GM12865 (cell line): Measurements from ENCODE around the gene USP17L11.
"Not testable (repeated sequence)": the region's sequence is repeated elsewhere in the genome, so short reads cannot be mapped to it uniquely, and the experiment has no call there.

Source experiments
- DNase-seq: peaks from one replicate; pipeline ENCODE4 v3.0.0; 2010; ENCODE audit warnings: low read depth
- H3K4me3 ChIP-seq: 2 replicates; pipeline ENCODE4 v1.5.1; 2011; ENCODE audit warnings: mild to moderate bottlenecking, low read depth, low read length, control low read depth

Gene USP17L11, protein sequence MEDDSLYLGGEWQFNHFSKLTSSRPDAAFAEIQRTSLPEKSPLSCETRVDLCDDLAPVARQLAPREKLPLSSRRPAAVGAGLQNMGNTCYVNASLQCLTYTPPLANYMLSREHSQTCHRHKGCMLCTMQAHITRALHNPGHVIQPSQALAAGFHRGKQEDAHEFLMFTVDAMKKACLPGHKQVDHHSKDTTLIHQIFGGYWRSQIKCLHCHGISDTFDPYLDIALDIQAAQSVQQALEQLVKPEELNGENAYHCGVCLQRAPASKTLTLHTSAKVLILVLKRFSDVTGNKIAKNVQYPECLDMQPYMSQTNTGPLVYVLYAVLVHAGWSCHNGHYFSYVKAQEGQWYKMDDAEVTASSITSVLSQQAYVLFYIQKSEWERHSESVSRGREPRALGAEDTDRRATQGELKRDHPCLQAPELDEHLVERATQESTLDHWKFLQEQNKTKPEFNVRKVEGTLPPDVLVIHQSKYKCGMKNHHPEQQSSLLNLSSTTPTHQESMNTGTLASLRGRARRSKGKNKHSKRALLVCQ

DNA sequence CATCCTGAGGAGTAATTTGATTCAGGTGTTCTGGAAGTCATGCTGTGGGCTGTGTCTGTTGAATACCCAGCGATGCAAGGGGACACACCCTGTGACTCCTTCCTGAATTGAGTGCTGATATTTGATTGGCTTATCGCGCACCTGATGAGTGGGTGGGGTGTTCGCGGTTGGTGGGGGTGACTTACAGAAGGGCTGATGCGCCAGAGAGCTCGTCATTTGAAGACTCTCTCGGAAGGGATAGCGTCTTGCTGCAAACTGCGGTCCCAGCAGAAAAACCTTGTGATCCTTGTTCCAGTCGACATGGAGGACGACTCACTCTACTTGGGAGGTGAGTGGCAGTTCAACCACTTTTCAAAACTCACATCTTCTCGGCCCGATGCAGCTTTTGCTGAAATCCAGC is at the start of gene USP17L11:
Gene USP17L11 (plus strand): TSS at position 301 of the 400 bp plus-strand sequence. CDS start 0 bp downstream, at position 301.
- DNase-seq, H3K4me3 ChIP-seq: not testable (repeated sequence)

DNA sequence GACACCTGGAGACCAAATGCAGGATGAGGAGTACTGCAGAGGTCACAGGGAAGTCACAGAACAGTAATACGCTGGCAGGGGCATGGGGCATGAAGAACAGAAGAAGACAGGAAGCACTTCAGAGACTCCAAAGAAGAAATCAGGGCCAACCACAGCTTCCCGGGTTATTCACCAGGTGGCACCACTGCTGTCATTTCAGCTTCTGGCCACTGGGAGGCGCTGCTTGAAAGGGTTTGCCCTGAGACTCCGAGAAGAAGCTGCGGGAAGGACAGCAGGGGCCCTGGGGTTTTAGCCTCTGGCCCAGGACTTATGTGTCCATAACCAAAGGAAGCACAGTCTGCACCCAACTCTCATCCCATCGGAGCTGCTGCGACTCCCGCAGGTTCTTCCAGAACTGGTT is 49.2 kb upstream of the USP17L11 start:
- H3K4me3 ChIP-seq, DNase-seq: not testable (repeated sequence)

DNA sequence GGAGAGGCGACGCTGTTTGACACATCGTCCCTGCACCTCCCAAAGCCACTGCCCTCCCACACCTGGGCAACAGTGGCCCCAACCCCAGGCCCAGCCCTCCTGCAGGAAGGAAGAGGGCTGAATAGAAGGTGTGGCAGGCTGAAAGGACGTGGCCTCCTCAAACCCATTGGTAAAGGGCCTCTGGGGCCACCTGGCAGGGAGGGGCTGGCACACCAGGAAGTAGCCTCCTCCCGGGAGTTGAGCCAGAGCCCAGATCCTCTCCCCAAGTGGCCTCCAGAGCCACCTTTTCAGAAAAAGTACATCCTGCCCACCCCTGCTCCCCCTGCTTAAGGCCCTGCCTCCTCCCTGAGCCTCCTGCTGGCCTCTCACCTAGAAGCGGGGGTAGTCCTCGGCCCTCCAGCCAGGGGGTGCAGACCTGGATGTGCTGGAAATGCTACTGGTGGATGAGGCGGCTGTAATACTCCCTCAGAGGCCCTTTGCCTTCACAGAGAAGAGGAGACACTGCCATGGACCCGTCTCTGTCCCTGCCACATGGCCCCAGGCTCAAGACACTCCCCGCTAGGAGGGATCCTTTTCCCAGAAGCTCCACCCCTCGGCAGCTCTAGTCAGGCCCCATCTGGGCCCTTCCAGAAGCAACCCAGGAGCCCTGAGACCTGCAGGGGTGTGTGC is 45.3 kb upstream of the USP17L11 start, which contains the start of gene FAM90A26:
Gene FAM90A26 (plus strand): TSS at position 619 of the 669 bp plus-strand sequence. CDS start 2,764 bp downstream, outside the sequence.
- not testable (repeated sequence) for H3K4me3 ChIP-seq, DNase-seq

DNA sequence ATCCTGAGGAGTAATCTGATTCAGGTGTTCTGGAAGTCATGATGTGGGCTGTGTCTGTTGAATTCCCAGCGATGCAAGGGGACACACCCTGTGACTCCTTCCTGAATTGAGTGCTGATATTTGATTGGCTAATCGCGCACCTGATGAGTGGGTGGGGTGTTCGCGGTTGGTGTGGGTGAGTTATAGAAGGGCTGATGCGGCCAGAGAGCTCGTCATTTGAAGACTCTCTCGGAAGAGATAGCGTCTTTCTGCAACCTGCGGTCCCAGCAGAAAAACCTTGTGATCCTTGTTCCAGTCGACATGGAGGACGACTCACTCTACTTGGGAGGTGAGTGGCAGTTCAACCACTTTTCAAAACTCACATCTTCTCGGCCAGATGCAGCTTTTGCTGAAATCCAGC is 4.8 kb upstream of the USP17L11 start, which contains the start of gene USP17L10:
Gene USP17L10 (plus strand): TSS at position 301 of the 400 bp plus-strand sequence. CDS start 0 bp downstream, at position 301.
- DNase-seq, H3K4me3 ChIP-seq: not testable (repeated sequence)

DNA sequence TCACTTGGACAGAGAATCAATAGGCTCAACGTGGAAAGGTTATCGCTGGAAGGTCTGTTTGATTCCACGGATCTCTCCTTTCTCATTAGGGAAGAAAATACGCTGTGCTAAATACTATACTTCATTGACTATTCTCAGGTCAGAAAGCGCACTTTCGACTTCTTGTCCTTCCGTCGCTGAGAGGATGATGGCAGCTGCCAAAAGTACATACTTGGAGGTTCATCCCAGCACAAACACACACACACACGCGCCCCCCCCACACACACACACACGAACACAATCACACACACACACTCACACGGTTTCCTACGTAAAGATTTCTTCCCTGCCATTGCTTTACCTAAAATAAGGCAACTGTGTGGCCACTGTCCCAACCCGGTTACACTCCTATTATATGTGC is 504 bp upstream of the USP17L11 start:
- not testable (repeated sequence) for DNase-seq, H3K4me3 ChIP-seq

DNA sequence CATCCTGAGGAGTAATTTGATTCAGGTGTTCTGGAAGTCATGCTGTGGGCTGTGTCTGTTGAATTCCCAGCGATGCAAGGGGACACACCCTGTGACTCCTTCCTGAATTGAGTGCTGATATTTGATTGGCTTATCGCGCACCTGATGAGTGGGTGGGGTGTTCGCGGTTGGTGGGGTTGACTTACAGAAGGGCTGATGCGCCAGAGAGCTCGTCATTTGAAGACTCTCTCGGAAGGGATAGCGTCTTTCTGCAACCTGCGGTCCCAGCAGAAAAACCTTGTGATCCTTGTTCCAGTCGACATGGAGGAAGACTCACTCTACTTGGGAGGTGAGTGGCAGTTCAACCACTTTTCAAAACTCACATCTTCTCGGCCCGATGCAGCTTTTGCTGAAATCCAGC is 4.6 kb downstream of the USP17L11 start, which contains the start of gene USP17L12:
Gene USP17L12 (plus strand): TSS at position 301 of the 400 bp plus-strand sequence. CDS start 0 bp downstream, at position 301.
- not testable (repeated sequence) for DNase-seq, H3K4me3 ChIP-seq

DNA sequence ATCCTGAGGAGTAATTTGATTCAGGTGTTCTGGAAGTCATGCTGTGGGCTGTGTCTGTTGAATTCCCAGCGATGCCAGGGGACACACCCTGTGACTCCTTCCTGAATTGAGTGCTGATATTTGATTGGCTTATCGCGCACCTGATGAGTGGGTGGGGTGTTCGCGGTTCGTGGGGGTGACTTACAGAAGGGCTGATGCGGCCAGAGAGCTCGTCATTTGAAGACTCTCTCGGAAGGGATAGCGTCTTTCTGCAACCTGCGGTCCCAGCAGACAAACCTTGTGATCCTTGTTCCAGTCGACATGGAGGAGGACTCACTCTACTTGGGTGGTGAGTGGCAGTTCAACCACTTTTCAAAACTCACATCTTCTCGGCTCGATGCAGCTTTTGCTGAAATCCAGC is 9.4 kb downstream of the USP17L11 start, which contains the start of gene USP17L13:
Gene USP17L13 (plus strand): TSS at position 301 of the 400 bp plus-strand sequence. CDS start 0 bp downstream, at position 301.
- not testable (repeated sequence) for H3K4me3 ChIP-seq, DNase-seq

DNA sequence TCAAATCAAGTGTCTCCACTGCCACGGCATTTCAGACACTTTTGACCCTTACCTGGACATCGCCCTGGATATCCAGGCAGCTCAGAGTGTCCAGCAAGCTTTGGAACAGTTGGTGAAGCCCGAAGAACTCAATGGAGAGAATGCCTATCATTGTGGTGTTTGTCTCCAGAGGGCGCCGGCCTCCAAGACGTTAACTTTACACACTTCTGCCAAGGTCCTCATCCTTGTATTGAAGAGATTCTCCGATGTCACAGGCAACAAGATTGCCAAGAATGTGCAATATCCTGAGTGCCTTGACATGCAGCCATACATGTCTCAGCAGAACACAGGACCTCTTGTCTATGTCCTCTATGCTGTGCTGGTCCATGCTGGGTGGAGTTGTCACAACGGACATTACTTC is 15.0 kb downstream of the USP17L11 start:
- not testable (repeated sequence) for DNase-seq, H3K4me3 ChIP-seq

DNA sequence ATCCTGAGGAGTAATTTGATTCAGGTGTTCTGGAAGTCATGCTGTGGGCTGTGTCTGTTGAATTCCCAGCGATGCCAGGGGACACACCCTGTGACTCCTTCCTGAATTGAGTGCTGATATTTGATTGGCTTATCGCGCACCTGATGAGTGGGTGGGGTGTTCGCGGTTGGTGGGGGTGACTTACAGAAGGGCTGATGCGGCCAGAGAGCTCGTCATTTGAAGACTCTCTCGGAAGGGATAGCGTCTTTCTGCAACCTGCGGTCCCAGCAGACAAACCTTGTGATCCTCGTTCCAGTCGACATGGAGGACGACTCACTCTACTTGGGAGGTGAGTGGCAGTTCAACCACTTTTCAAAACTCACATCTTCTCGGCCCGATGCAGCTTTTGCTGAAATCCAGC is 18.9 kb downstream of the USP17L11 start, which contains the start of gene USP17L15:
Gene USP17L15 (plus strand): TSS at position 301 of the 400 bp plus-strand sequence. CDS start 0 bp downstream, at position 301.
- H3K4me3 ChIP-seq, DNase-seq: not testable (repeated sequence)

DNA sequence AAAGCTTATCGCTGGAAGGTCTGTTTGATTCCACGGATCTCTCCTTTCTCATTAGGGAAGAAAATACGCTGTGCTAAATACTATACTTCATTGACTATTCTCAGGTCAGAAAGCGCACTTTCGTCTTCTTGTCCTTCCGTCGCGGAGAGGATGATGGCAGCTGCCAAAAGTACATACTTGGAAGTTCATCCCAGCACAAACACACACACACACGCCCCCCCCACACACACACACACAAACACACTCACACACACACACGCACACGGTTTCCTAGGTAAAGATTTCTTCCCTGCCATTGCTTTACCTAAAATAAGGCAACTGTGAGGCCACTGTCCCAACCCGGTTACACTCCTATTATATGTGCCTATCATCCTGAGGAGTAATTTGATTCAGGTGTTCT is 23.3 kb downstream of the USP17L11 start:
- DNase-seq = peak; percentile 0
- H3K4me3 ChIP-seq = not testable (repeated sequence)

DNA sequence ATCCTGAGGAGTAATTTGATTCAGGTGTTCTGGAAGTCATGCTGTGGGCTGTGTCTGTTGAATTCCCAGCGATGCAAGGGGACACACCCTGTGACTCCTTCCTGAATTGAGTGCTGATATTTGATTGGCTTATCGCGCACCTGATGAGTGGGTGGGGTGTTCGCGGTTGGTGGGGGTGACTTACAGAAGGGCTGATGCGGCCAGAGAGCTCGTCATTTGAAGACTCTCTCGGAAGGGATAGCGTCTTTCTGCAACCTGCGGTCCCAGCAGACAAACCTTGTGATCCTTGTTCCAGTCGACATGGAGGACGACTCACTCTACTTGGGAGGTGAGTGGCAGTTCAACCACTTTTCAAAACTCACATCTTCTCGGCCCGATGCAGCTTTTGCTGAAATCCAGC is 28.4 kb downstream of the USP17L11 start, which contains the start of gene USP17L17:
Gene USP17L17 (plus strand): TSS at position 301 of the 400 bp plus-strand sequence. CDS start 0 bp downstream, at position 301.
- not testable (repeated sequence) for DNase-seq, H3K4me3 ChIP-seq

DNA sequence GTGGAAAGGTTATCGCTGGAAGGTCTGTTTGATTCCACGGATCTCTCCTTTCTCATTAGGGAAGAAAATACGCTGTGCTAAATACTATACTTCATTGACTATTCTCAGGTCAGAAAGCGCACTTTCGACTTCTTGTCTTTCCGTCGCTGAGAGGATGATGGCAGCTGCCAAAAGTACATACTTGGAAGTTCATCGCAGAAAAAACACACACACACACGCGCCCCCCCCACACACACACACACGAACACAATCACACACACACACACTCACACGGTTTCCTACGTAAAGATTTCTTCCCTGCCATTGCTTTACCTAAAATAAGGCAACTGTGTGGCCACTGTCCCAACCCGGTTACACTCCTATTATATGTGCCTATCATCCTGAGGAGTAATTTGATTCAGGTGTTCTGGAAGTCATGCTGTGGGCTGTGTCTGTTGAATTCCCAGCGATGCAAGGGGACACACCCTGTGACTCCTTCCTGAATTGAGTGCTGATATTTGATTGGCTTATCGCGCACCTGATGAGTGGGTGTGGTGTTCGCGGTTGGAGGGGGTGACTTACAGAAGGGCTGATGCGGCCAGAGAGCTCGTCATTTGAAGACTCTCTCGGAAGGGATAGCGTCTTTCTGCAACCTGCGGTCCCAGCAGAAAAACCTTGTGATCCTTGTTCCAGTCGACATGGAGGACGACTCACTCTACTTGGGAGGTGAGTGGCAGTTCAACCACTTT is 32.9 kb downstream of the USP17L11 start, which contains the start of gene USP17L18:
Gene USP17L18 (plus strand): TSS at position 678 of the 728 bp plus-strand sequence. CDS start 0 bp downstream, at position 678.
- peak; percentile 0 for DNase-seq
- H3K4me3 ChIP-seq = not testable (repeated sequence)

DNA sequence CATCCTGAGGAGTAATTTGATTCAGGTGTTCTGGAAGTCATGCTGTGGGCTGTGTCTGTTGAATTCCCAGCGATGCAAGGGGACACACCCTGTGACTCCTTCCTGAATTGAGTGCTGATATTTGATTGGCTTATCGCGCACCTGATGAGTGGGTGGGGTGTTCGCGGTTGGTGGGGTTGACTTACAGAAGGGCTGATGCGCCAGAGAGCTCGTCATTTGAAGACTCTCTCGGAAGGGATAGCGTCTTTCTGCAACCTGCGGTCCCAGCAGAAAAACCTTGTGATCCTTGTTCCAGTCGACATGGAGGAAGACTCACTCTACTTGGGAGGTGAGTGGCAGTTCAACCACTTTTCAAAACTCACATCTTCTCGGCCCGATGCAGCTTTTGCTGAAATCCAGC is 37.9 kb downstream of the USP17L11 start, which contains the start of gene USP17L19:
Gene USP17L19 (plus strand): TSS at position 301 of the 400 bp plus-strand sequence. CDS start 0 bp downstream, at position 301.
- H3K4me3 ChIP-seq, DNase-seq: not testable (repeated sequence)

DNA sequence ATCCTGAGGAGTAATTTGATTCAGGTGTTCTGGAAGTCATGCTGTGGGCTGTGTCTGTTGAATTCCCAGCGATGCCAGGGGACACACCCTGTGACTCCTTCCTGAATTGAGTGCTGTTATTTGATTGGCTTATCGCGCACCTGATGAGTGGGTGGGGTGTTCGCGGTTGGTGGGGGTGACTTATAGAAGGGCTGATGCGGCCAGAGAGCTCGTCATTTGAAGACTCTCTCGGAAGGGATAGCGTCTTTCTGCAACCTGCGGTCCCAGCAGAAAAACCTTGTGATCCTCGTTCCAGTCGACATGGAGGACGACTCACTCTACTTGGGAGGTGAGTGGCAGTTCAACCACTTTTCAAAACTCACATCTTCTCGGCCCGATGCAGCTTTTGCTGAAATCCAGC is 42.6 kb downstream of the USP17L11 start, which contains the start of gene USP17L20:
Gene USP17L20 (plus strand): TSS at position 301 of the 400 bp plus-strand sequence. CDS start 0 bp downstream, at position 301.
- not testable (repeated sequence) for H3K4me3 ChIP-seq, DNase-seq

DNA sequence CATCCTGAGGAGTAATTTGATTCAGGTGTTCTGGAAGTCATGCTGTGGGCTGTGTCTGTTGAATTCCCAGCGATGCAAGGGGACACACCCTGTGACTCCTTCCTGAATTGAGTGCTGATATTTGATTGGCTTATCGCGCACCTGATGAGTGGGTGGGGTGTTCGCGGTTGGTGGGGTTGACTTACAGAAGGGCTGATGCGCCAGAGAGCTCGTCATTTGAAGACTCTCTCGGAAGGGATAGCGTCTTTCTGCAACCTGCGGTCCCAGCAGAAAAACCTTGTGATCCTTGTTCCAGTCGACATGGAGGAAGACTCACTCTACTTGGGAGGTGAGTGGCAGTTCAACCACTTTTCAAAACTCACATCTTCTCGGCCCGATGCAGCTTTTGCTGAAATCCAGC is 47.4 kb downstream of the USP17L11 start, which contains the start of gene USP17L21:
Gene USP17L21 (plus strand): TSS at position 301 of the 400 bp plus-strand sequence. CDS start 0 bp downstream, at position 301.
- DNase-seq, H3K4me3 ChIP-seq: not testable (repeated sequence)
